K562 (cell line): ENCODE results near the gene CLTRN. TPM values are rescaled to one million over a fixed set of nuclear protein-coding genes. Genes with fewer than 3 reads are reported as not detected.

Experiments
- CBX3 ChIP-seq, 2 experiments: IDR thresholded peaks; 1 replicate in 1 of 2; 2 replicates in 1 of 2; pipeline ENCODE4 v1.6.1; 2012; ENCODE audit warnings: inconsistent platforms in 2 of 2, low read length in 2 of 2, borderline replicate concordance in 1 of 2, control low read depth in 1 of 2
- E2F3 ChIP-seq: fragments of 250-450 bp; sonication (Bioruptor Pico); IDR thresholded peaks from 2 replicates; pipeline ENCODE4 v1.4.0; 2020; ENCODE audit warnings: mild to moderate bottlenecking
- HLTF ChIP-seq: fragments of 450-650 bp; IDR thresholded peaks from 2 replicates; pipeline ENCODE4 v1.6.1; 2016
- NONO ChIP-seq, 2 experiments: fragments of 200-400 bp in 1 of 2; fragments of 450-650 bp in 1 of 2; formaldehyde crosslinking in 1 of 2; IDR thresholded peaks; 2 replicates each; pipeline ENCODE4 v1.6.1; 2017; ENCODE audit warnings: low read depth in 2 of 2, mild to moderate bottlenecking in 2 of 2, moderate library complexity in 2 of 2, low read length in 1 of 2
- POLR2AphosphoS2 ChIP-seq: IDR thresholded peaks from 2 replicates; pipeline ENCODE4 v1.6.1; 2012; ENCODE audit warnings: low read length, improper control_type of control experiment
- RAD51 ChIP-seq: fragments of 450-650 bp; IDR thresholded peaks from 2 replicates; pipeline ENCODE4 v1.7.1; 2016; ENCODE audit warnings: low read depth, mild to moderate bottlenecking, borderline replicate concordance
- RFX5 ChIP-seq: IDR thresholded peaks from 2 replicates; pipeline ENCODE4 v1.6.1; 2011; ENCODE audit warnings: low read depth, mild to moderate bottlenecking, improper control_type of control experiment, low read length
- SNIP1 ChIP-seq: fragments of 450-650 bp; IDR thresholded peaks from 2 replicates; pipeline ENCODE4 v1.7.1; 2017; ENCODE audit warnings: low read depth, mild to moderate bottlenecking
- TCF3 ChIP-seq: sonication (generic); formaldehyde crosslinking; IDR thresholded peaks from 2 replicates; pipeline ENCODE4 v1.4.0; 2020; ENCODE audit warnings: mild to moderate bottlenecking, missing genetic modification reagents
- ZNF175 ChIP-seq: fragments of 200-800 bp; sonication (Bioruptor generic); IDR thresholded peaks from 2 replicates; pipeline ENCODE4 v1.6.1; 2016; ENCODE audit warnings: low read depth, mild to moderate bottlenecking, missing genetic modification characterization, missing compliant biosample characterization
- ZNF184 ChIP-seq: sonication (generic); formaldehyde crosslinking; IDR thresholded peaks from 2 replicates; pipeline ENCODE4 v1.5.0; 2020; ENCODE audit warnings: missing genetic modification reagents
- ZNF316 ChIP-seq: fragments of 450-650 bp; IDR thresholded peaks from 2 replicates; pipeline ENCODE4 v1.6.1; 2016
- polyA plus RNA-seq, 8 experiments: library from polyadenylated mRNA; depleted of rRNA in 4 of 8; stranded (reverse) in 5 of 8; unstranded in 3 of 8; fragments of >200 nt; fragmentation: Nextera tagmentation in 2 of 8; fragmentation: Illumina TruSeq in 1 of 8; extraction: Ambion mirVana in 2 of 8; extraction: Trizol in 1 of 8; gene quantifications; 2 replicates each; pipeline versions ENCODE4 v1.2.1 to v1.2.3, GENCODE V29; 2011 to 2014; ENCODE audit warnings: inconsistent platforms in 1 of 8, missing spikeins in 1 of 8
- total RNA-seq, 7 experiments: library from RNA; depleted of rRNA in 6 of 7; stranded (reverse); fragments of >200 nt in 6 of 7; fragmentation: Illumina TruSeq in 2 of 7; extraction: Trizol in 2 of 7; gene quantifications; 2 replicates each; pipeline versions ENCODE4 v1.2.1 to v1.2.3, GENCODE V29; 2011 to 2021; ENCODE audit warnings: low replicate concordance in 1 of 7
- TF ChIP-seq, protein P1 (sequence below): sonication (generic); formaldehyde crosslinking; IDR thresholded peaks from 2 replicates; pipeline ENCODE4 v1.8.0; 2022; ENCODE audit warnings: missing genetic modification reagents, mild to moderate bottlenecking, moderate library complexity, borderline replicate concordance
- TF ChIP-seq, protein P2 (sequence below): sonication (generic); formaldehyde crosslinking; IDR thresholded peaks from 2 replicates; pipeline ENCODE4 v1.8.1; 2023; ENCODE audit warnings: mild to moderate bottlenecking, missing genetic modification reagents
- TF ChIP-seq, protein P3 (sequence below): fragments of 250-450 bp; sonication (Bioruptor Pico); IDR thresholded peaks from 2 replicates; pipeline ENCODE4 v1.4.0; 2020
- TF ChIP-seq, protein P4 (sequence below): IDR thresholded peaks from 2 replicates; pipeline ENCODE4 v1.6.1; 2014; ENCODE audit warnings: antibody characterized with exemption
- TF ChIP-seq, protein P5 (sequence below): sonication (generic); formaldehyde crosslinking; IDR thresholded peaks from 2 replicates; pipeline ENCODE4 v1.8.0; 2023; ENCODE audit warnings: mild to moderate bottlenecking, missing genetic modification reagents
- TF ChIP-seq, protein P6 (sequence below), 2 experiments: fragments of 450-650 bp in 1 of 2; sonication (generic) in 1 of 2; formaldehyde crosslinking in 1 of 2; IDR thresholded peaks in 1 of 2; conservative IDR thresholded peaks in 1 of 2; 2 replicates each; pipeline versions ENCODE4 v1.6.1 to v1.8.1; 2016 to 2023; ENCODE audit warnings: mild to moderate bottlenecking in 2 of 2, moderate library complexity in 2 of 2, inconsistent platforms in 1 of 2, missing genetic modification reagents in 1 of 2
- TF ChIP-seq, protein P7 (sequence below): fragments of 450-650 bp; formaldehyde crosslinking; IDR thresholded peaks from 2 replicates; pipeline ENCODE4 v1.4.0; 2020; ENCODE audit warnings: mild to moderate bottlenecking, moderate library complexity

The CLTRN gene
- total and polyA plus RNA-seq, 9 of the 15 experiments (the other 6 are each of a cell fraction or from before 2014, with no cell fraction given), result 0.11 to 0.36 (median 0.18) TPM; not detected in 2

DNA sequence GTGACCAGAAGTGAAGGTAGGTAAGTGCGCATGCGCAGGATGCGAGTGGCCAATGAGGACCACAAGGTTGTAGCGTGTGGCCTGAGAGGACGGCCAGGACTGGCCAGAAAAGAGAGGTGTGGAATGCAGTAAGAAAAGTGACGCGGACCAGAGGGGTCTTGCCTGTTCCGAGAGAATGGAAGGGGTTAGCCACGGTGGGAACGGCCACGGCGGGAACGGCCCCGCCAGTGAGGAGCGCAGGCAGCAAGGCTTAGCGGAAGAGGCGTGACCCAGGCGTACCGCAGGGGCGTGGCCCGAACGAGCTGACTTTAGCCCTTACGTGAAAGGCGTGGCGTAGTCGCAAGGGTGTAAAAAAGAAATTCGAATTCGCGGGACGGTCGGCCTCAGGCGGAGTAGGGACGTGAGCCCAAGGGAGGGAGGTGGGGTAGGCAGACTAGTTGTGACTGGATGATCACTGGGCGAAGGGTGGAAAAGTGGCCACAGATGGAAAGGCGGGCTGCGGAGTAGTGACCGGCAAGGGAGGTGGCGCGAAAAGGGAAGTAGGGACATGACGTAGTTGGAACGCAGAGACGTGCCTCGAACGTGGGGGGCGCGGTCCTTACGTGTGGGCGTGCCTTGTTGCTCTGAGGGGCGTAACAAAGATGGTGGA, 10.4 kb upstream of the CLTRN start (continued):
- peak; percentile 22; the same call in 1 of the 2 replicates for TF ChIP-seq TCF3 (CRISPR knock-in tag)
- TF ChIP-seq, protein P1, sequence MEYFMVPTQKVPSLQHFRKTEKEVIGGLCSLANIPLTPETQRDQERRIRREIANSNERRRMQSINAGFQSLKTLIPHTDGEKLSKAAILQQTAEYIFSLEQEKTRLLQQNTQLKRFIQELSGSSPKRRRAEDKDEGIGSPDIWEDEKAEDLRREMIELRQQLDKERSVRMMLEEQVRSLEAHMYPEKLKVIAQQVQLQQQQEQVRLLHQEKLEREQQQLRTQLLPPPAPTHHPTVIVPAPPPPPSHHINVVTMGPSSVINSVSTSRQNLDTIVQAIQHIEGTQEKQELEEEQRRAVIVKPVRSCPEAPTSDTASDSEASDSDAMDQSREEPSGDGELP, result peak; percentile 40; the same call in 1 of the 2 replicates
- TF ChIP-seq, protein P2, sequence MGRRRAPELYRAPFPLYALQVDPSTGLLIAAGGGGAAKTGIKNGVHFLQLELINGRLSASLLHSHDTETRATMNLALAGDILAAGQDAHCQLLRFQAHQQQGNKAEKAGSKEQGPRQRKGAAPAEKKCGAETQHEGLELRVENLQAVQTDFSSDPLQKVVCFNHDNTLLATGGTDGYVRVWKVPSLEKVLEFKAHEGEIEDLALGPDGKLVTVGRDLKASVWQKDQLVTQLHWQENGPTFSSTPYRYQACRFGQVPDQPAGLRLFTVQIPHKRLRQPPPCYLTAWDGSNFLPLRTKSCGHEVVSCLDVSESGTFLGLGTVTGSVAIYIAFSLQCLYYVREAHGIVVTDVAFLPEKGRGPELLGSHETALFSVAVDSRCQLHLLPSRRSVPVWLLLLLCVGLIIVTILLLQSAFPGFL (CRISPR knock-in tag), result no peak
- no peak for TF ChIP-seq POLR2AphosphoS2
- TF ChIP-seq NONO (IDR thresholded peaks at IDR 0.05; ENCODE audit: low read depth in 2 of 2, low read length in 1 of 2), result no peak
- no peak for TF ChIP-seq RAD51
- TF ChIP-seq, protein P3, sequence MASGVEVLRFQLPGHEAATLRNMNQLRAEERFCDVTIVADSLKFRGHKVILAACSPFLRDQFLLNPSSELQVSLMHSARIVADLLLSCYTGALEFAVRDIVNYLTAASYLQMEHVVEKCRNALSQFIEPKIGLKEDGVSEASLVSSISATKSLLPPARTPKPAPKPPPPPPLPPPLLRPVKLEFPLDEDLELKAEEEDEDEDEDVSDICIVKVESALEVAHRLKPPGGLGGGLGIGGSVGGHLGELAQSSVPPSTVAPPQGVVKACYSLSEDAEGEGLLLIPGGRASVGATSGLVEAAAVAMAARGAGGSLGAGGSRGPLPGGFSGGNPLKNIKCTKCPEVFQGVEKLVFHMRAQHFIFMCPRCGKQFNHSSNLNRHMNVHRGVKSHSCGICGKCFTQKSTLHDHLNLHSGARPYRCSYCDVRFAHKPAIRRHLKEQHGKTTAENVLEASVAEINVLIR (CRISPR knock-in tag), result peak; percentile 46; the same call in 1 of the 2 replicates
- TF ChIP-seq, protein P4, sequence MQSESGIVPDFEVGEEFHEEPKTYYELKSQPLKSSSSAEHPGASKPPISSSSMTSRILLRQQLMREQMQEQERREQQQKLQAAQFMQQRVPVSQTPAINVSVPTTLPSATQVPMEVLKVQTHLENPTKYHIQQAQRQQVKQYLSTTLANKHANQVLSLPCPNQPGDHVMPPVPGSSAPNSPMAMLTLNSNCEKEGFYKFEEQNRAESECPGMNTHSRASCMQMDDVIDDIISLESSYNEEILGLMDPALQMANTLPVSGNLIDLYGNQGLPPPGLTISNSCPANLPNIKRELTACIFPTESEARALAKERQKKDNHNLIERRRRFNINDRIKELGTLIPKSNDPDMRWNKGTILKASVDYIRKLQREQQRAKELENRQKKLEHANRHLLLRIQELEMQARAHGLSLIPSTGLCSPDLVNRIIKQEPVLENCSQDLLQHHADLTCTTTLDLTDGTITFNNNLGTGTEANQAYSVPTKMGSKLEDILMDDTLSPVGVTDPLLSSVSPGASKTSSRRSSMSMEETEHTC, result no peak
- TF ChIP-seq, protein P5, sequence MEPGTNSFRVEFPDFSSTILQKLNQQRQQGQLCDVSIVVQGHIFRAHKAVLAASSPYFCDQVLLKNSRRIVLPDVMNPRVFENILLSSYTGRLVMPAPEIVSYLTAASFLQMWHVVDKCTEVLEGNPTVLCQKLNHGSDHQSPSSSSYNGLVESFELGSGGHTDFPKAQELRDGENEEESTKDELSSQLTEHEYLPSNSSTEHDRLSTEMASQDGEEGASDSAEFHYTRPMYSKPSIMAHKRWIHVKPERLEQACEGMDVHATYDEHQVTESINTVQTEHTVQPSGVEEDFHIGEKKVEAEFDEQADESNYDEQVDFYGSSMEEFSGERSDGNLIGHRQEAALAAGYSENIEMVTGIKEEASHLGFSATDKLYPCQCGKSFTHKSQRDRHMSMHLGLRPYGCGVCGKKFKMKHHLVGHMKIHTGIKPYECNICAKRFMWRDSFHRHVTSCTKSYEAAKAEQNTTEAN (CRISPR knock-in tag), result no peak
- no peak for TF ChIP-seq ZNF184 (CRISPR knock-in tag)
- no peak for TF ChIP-seq SNIP1
- TF ChIP-seq ZNF316, result 0 out of 2 replicates have a peak, but pooled peaks have one; percentile 17
- TF ChIP-seq, protein P6, sequence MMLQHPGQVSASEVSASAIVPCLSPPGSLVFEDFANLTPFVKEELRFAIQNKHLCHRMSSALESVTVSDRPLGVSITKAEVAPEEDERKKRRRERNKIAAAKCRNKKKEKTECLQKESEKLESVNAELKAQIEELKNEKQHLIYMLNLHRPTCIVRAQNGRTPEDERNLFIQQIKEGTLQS (IDR thresholded peaks at IDR 0.05), result no peak
- TF ChIP-seq, protein P6 (CRISPR knock-in tag; conservative IDR thresholded peaks at IDR 0.05), result no peak
- no peak for TF ChIP-seq HLTF
- no peak for TF ChIP-seq ZNF175 (CRISPR knock-in tag)
- TF ChIP-seq RFX5, result no peak
- peak; percentile 87; the same call in 1 of the 2 replicates for TF ChIP-seq E2F3 (CRISPR knock-in tag)
- TF ChIP-seq, protein P7, sequence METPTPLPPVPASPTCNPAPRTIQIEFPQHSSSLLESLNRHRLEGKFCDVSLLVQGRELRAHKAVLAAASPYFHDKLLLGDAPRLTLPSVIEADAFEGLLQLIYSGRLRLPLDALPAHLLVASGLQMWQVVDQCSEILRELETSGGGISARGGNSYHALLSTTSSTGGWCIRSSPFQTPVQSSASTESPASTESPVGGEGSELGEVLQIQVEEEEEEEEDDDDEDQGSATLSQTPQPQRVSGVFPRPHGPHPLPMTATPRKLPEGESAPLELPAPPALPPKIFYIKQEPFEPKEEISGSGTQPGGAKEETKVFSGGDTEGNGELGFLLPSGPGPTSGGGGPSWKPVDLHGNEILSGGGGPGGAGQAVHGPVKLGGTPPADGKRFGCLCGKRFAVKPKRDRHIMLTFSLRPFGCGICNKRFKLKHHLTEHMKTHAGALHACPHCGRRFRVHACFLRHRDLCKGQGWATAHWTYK (CRISPR knock-in tag), result no peak
- TF ChIP-seq CBX3 (IDR thresholded peaks at IDR 0.05; ENCODE audit: borderline replicate concordance in 1 of 2, low read length in 2 of 2), result no peak
